Kidney epithelial cell (primary cell): ENCODE data around the gene ZDHHC3. TPM values are rescaled to one million over a fixed set of nuclear protein-coding genes. Genes with fewer than 3 reads are reported as not detected.

Experiments
- DNase-seq: peaks from one replicate; pipeline ENCODE4 v3.0.0-alpha.2; 2010; ENCODE audit warnings: low read depth
- H3K27me3 ChIP-seq: 2 replicates; pipeline ENCODE4 v1.6.0; 2011; ENCODE audit warnings: low read length; ENCODE audit not compliant: control insufficient read depth, insufficient read depth
- H3K36me3 ChIP-seq: 2 replicates; pipeline ENCODE4 v1.5.1; 2011; ENCODE audit warnings: low read length; ENCODE audit not compliant: control insufficient read depth, insufficient read depth
- H3K4me3 ChIP-seq: 2 replicates; pipeline ENCODE4 v1.5.1; 2011; ENCODE audit warnings: low read depth, mild to moderate bottlenecking, control low read depth, low read length
- CTCF ChIP-seq: IDR thresholded peaks from 2 replicates; pipeline ENCODE4 v1.5.1; 2011; ENCODE audit warnings: mild to moderate bottlenecking, moderate library complexity, low read length, control low read depth, inconsistent platforms; ENCODE audit not compliant: insufficient read depth, poor library complexity, severe bottlenecking
- total RNA-seq: library from RNA; depleted of rRNA; stranded (reverse); fragments of >200 nt; gene quantifications from 2 replicates; pipeline ENCODE4 v1.2.3, GENCODE V29; 2015

Gene ZDHHC3
- total RNA-seq, 1 donor from 2014 or later, result 68.3 TPM

- TF ChIP-seq CTCF, result no peak
- no peaks in the 10 kb centered on the region for H3K27me3 ChIP-seq
- DNase-seq, result no peak
- H3K36me3 ChIP-seq, result peaks cover 3% of the 10 kb centered on the region
- H3K4me3 ChIP-seq, result no peak overlapping the region
These were observed 14.1 kb downstream of the ZDHHC3 start for GRCh38 chr3:44961888-44962287.

GRCh38 chr3:44960387-44961026, 15.5 kb downstream of the ZDHHC3 start:
- Histone ChIP-seq H3K4me3 (no peak overlapping the region), H3K36me3 (peaks cover 3% of the 10 kb centered on the region), H3K27me3 (no peaks in the 10 kb centered on the region)
- DNase-seq, result no peak
- no peak for TF ChIP-seq CTCF

- Histone ChIP-seq H3K36me3 (peaks cover 3% of the 10 kb centered on the region), H3K27me3 (no peaks in the 10 kb centered on the region), H3K4me3 (no peak overlapping the region)
- TF ChIP-seq CTCF, result no peak
- no peak for DNase-seq
These were observed 17.6 kb downstream of the ZDHHC3 start for GRCh38 chr3:44958386-44958785.

GRCh38 chr3:44957986-44958385, 18.0 kb downstream of the ZDHHC3 start:
- Histone ChIP-seq H3K36me3 (peaks cover 3% of the 10 kb centered on the region), H3K4me3 (no peak overlapping the region), H3K27me3 (no peaks in the 10 kb centered on the region)
- DNase-seq, result no peak
- TF ChIP-seq CTCF, result no peak

GRCh38 chr3:44955917-44956316, 20.1 kb downstream of the ZDHHC3 start:
- peaks cover 3% of the 10 kb centered on the region for H3K36me3 ChIP-seq
- no peak overlapping the region for H3K4me3 ChIP-seq
- no peaks in the 10 kb centered on the region for H3K27me3 ChIP-seq
- DNase-seq, result no peak
- no peak for TF ChIP-seq CTCF

- H3K36me3 ChIP-seq, result peaks cover 3% of the 10 kb centered on the region
- TF ChIP-seq CTCF, result no peak
- H3K4me3 ChIP-seq, result no peak overlapping the region
- no peak for DNase-seq
- no peaks in the 10 kb centered on the region for H3K27me3 ChIP-seq
These were observed 21.0 kb downstream of the ZDHHC3 start for GRCh38 chr3:44954962-44955361.
